GM12878 (cell line): Measurements from ENCODE around the gene ZCCHC17. TPM values are rescaled to one million over a fixed set of nuclear protein-coding genes. Genes with fewer than 3 reads are reported as not detected.

Source experiments
- ATAC-seq: fragments of 200-7000 bp; cut with Tn5 transposase; 3 replicates; pipeline ENCODE4 v1.9.1; 2020; ENCODE audit warnings: mild to moderate bottlenecking, moderate library complexity
- BruUV-seq: library from RNA; stranded (reverse); fragments of 400-500 nt; replicated peaks from 2 replicates; lab custom pipeline; 2021; lab: Mats Ljungman, UMichigan
- CTCF ChIA-PET: fragments of 300-600 bp; sonication (Branson Sonifier 250); formaldehyde crosslinking; extraction: SDS; loops from one replicate; lab custom pipeline; 2021; ENCODE audit warnings: inconsistent platforms; lab: Yijun Ruan, JAX
- POLR2A ChIA-PET: fragments of 350-600 bp; formaldehyde crosslinking; extraction: SDS; loops from one replicate; lab custom pipeline; 2021; ENCODE audit warnings: inconsistent platforms; lab: Charles Lee
- RAD21 ChIA-PET: fragments of 300-600 bp; sonication (Branson Sonifier 250); formaldehyde crosslinking; loops from one replicate; lab custom pipeline; 2023; ENCODE audit warnings: antibody characterized with exemption; ENCODE audit not compliant: unreplicated experiment; lab: Charles Lee
- SMC1A ChIA-PET: fragments of 300-600 bp; sonication (Branson Sonifier 250); formaldehyde crosslinking; loops from one replicate; lab custom pipeline; 2023; ENCODE audit not compliant: unreplicated experiment, uncharacterized antibody; lab: Charles Lee
- DNase-seq: peaks from one replicate; pipeline ENCODE4 v3.0.0-alpha.2; 2011; ENCODE audit warnings: low read depth, low spot score
- FAIRE-seq: peaks from 3 replicates; lab custom pipeline; 2011; peaks lifted over from hg19 to GRCh38; lab: Jason Lieb, UNC
- H2AFZ ChIP-seq: 2 replicates; pipeline ENCODE4 v1.6.0; 2011; ENCODE audit warnings: low read depth, low read length, control low read depth; ENCODE audit not compliant: control insufficient read depth
- H3K27ac ChIP-seq: 2 replicates; pipeline ENCODE4 v1.5.1; 2011; ENCODE audit warnings: control low read depth; ENCODE audit not compliant: control insufficient read depth, insufficient read depth
- H3K27me3 ChIP-seq, 2 experiments: replicated peaks in 1 of 2; 2 replicates each; pipeline versions ENCODE4 v1.6.0 to v1.6.1; 2011; ENCODE audit warnings: low read length in 1 of 2; ENCODE audit not compliant: control insufficient read depth in 2 of 2, insufficient read depth in 2 of 2
- H3K36me3 ChIP-seq, 2 experiments: 2 replicates each; pipeline ENCODE4 v1.5.1; 2011; ENCODE audit warnings: low read length in 1 of 2; ENCODE audit not compliant: control insufficient read depth in 2 of 2, insufficient read depth in 2 of 2
- H3K4me1 ChIP-seq: 2 replicates; pipeline ENCODE4 v1.6.1; 2011; ENCODE audit warnings: mild to moderate bottlenecking, low read length, moderate library complexity, mixed read lengths; ENCODE audit not compliant: control insufficient read depth, insufficient read depth
- H3K4me2 ChIP-seq: 2 replicates; pipeline ENCODE4 v1.6.0; 2011; ENCODE audit warnings: control low read depth; ENCODE audit not compliant: control insufficient read depth, insufficient read depth
- H3K4me3 ChIP-seq: fragments of 200-600 bp; sonication (generic); 2 replicates; pipeline ENCODE4 v1.5.1; 2016
- H3K79me2 ChIP-seq: 2 replicates; pipeline ENCODE4 v1.6.0; 2011; ENCODE audit warnings: low read length; ENCODE audit not compliant: control insufficient read depth, insufficient read depth
- H3K9ac ChIP-seq: 2 replicates; pipeline ENCODE4 v1.8.0; 2011; ENCODE audit warnings: low read length, control low read depth, mixed read lengths; ENCODE audit not compliant: control insufficient read depth, insufficient read depth
- H3K9me3 ChIP-seq: replicated peaks from 3 replicates; pipeline ENCODE4 v1.5.1; 2011; ENCODE audit warnings: mild to moderate bottlenecking, low read length; ENCODE audit not compliant: control insufficient read depth, insufficient read depth
- H4K20me1 ChIP-seq: 2 replicates; pipeline ENCODE4 v1.6.0; 2011; ENCODE audit not compliant: control insufficient read depth, insufficient read depth
- BCL11A ChIP-seq: IDR thresholded peaks from 2 replicates; pipeline ENCODE4 v1.6.1; 2011; ENCODE audit warnings: low read depth, low read length
- DPF2 ChIP-seq: fragments of 450-650 bp; IDR thresholded peaks from 2 replicates; pipeline ENCODE4 v1.6.1; 2017; ENCODE audit warnings: mild to moderate bottlenecking
- E2F8 ChIP-seq: fragments of 450-650 bp; IDR thresholded peaks from 2 replicates; pipeline ENCODE4 v1.6.1; 2018; ENCODE audit warnings: mild to moderate bottlenecking, low read depth, moderate library complexity; ENCODE audit not compliant: partially characterized antibody
- FOS ChIP-seq: IDR thresholded peaks from 3 replicates; pipeline ENCODE4 v1.6.1; 2011; ENCODE audit warnings: borderline replicate concordance; ENCODE audit not compliant: insufficient read length; ENCODE audit errors: extremely low read depth
- FOXM1 ChIP-seq: IDR thresholded peaks from 2 replicates; pipeline ENCODE4 v1.6.1; 2012; ENCODE audit warnings: low read depth, mild to moderate bottlenecking, inconsistent platforms, low read length, moderate library complexity
- JUND ChIP-seq: IDR thresholded peaks from 2 replicates; pipeline ENCODE4 v1.6.1; 2012; ENCODE audit warnings: low read depth, mild to moderate bottlenecking, low read length, improper control_type of control experiment, moderate library complexity
- KLF5 ChIP-seq: fragments of 450-650 bp; IDR thresholded peaks from 2 replicates; pipeline ENCODE4 v1.6.1; 2014; ENCODE audit warnings: mild to moderate bottlenecking; ENCODE audit not compliant: partially characterized antibody
- SMAD1 ChIP-seq: fragments of 450-650 bp; IDR thresholded peaks from 2 replicates; pipeline ENCODE4 v1.6.1; 2018; ENCODE audit warnings: mild to moderate bottlenecking, low read depth; ENCODE audit not compliant: partially characterized antibody
- SMAD5 ChIP-seq: IDR thresholded peaks from 2 replicates; pipeline ENCODE4 v1.6.1; 2016; ENCODE audit warnings: antibody characterized with exemption, low read depth
- SMARCA5 ChIP-seq: fragments of 450-650 bp; IDR thresholded peaks from 2 replicates; pipeline ENCODE4 v1.6.1; 2017; ENCODE audit warnings: mild to moderate bottlenecking
- SP1 ChIP-seq: IDR thresholded peaks from one replicate; pipeline ENCODE4 v1.6.1; 2011; ENCODE audit warnings: low read depth, low read length
- SREBF1 ChIP-seq: IDR thresholded peaks from 2 replicates; pipeline ENCODE4 v1.6.1; 2012; ENCODE audit warnings: mild to moderate bottlenecking, low read length
- YBX1 ChIP-seq: fragments of 450-650 bp; IDR thresholded peaks from 2 replicates; pipeline ENCODE4 v1.6.1; 2016; ENCODE audit warnings: antibody characterized with exemption
- in situ Hi-C: fragments of 300-500 bp; cut with MboI; formaldehyde crosslinking; loops from 9 replicates; pipeline ENCODE4 v1.14.3; 2018; ENCODE audit warnings: mixed read lengths
- intact Hi-C: fragments of 100-400 bp; cut with micrococcal nuclease; formaldehyde crosslinking; loops from one replicate; pipeline ENCODE4 v1.14.2; 2022; ENCODE audit not compliant: unreplicated experiment
- polyA plus RNA-seq, 11 experiments: library from polyadenylated mRNA; depleted of rRNA in 4 of 11; unstranded in 6 of 11; stranded (reverse) in 5 of 11; fragments of >200 nt; fragmentation: Nextera tagmentation in 4 of 11; fragmentation: Illumina TruSeq in 1 of 11; extraction: Ambion mirVana in 4 of 11; extraction: Trizol in 1 of 11; gene quantifications; 1 replicate in 1 of 11; 2 replicates in 10 of 11; pipeline versions ENCODE4 v1.2.1 to v1.2.3, GENCODE V29; 2011 to 2016; ENCODE audit warnings: inconsistent platforms in 2 of 11, missing spikeins in 2 of 11, low read depth in 1 of 11
- total RNA-seq, 4 experiments: library from RNA; depleted of rRNA in 3 of 4; stranded (reverse); fragments of >200 nt in 3 of 4; fragmentation: Illumina TruSeq in 1 of 4; extraction: Trizol in 1 of 4; gene quantifications; 2 replicates each; pipeline versions ENCODE4 v1.2.1 to v1.2.3, GENCODE V29; 2013 to 2021

Gene ZCCHC17
- total and polyA plus RNA-seq, 10 of the 15 experiments (the other 5 are each of a cell fraction or from before 2014, with no cell fraction given), result 22.3 to 86.3 (median 47.0) TPM

GRCh38 chr1:31346785-31347184, 50.0 kb downstream of the ZCCHC17 start:
- intact Hi-C loops (no loop called here), in situ Hi-C loops (no loop called here)

More at GRCh38 chr1:31346785-31347184, 50.0 kb downstream of the ZCCHC17 start:
- H2AFZ ChIP-seq, result no peak overlapping the region
- FAIRE-seq (no peak), ATAC-seq (no peak), DNase-seq (no peak)
- no peaks in the 10 kb centered on the region for H3K4me1 ChIP-seq
- no peak overlapping the region for H3K27ac ChIP-seq
- RAD21 ChIA-PET, result no interaction called here
- no peak overlapping the region for H3K4me3 ChIP-seq
- H3K27me3 ChIP-seq, result no peaks in the 10 kb centered on the region
- POLR2A ChIA-PET, result no interaction called here
- H3K4me2 ChIP-seq, result no peak overlapping the region
- peaks cover 0 to 10% of the 10 kb centered on the region in 2 experiments; a peak in 2 of 4 replicates for H3K36me3 ChIP-seq
- H4K20me1 ChIP-seq, result no peaks in the 10 kb centered on the region
- BruUV-seq, result no TSS peak
- CTCF ChIA-PET, result no interaction called here
- no peak for TF ChIP-seq SREBF1
- TF ChIP-seq SMAD5, result no peak
- no peak for TF ChIP-seq E2F8
- TF ChIP-seq YBX1, result no peak
- no peak for TF ChIP-seq FOS
- no peak for TF ChIP-seq KLF5
- TF ChIP-seq SMARCA5, result no peak
- TF ChIP-seq JUND, result no peak
- no peak for TF ChIP-seq FOXM1
- no peak for TF ChIP-seq BCL11A
- TF ChIP-seq SMAD1, result no peak
- TF ChIP-seq DPF2, result no peak
- TF ChIP-seq SP1, result no peak
- H3K9me3 ChIP-seq, result no peaks in the 10 kb centered on the region
- no peak overlapping the region for H3K9ac ChIP-seq
- SMC1A ChIA-PET, result interaction anchor here (1.0 kb wide), 1 partner anchor 14 kb away, joined by 6 read pairs; no protein-coding TSS in a partner anchor
- H3K79me2 ChIP-seq, result no peaks in the 10 kb centered on the region
